ENCODE results near the gene PREX1.
"Not testable (repeated sequence)": the region's sequence is repeated elsewhere in the genome, so short reads cannot be mapped to it uniquely, and the experiment has no call there.

PREX1 gene

GRCh38 chr20:48827855-48828733 is at the start of gene PREX1:
PREX1 (minus strand) TSS chr20:48827999; CDS start chr20:48827860, 139 bp downstream.
- DNase-seq (ENCODE audit: low spot score): no peak

GRCh38 chr20:48877304-48877703 is 49.5 kb upstream of the PREX1 start:
- DNase-seq (ENCODE audit: low spot score): no peak

DNA sequence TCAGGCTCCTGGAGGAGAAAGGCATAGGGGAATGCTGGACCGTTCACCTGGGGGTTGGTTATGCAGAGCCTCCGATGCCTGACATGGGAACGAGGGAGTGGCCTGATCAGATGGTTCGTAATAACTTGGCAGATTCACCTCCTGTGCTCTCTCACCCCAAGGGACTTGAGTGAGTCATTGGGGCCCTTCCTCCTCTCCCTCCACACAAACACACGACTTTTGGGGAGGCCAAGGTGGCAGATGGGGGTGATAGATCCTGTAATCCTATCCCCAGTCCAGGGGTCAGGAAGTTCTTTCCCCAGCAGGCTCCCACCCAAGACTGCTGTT is 48.1 kb upstream of the PREX1 start:
- no peak for DNase-seq (ENCODE audit: low spot score)

DNA sequence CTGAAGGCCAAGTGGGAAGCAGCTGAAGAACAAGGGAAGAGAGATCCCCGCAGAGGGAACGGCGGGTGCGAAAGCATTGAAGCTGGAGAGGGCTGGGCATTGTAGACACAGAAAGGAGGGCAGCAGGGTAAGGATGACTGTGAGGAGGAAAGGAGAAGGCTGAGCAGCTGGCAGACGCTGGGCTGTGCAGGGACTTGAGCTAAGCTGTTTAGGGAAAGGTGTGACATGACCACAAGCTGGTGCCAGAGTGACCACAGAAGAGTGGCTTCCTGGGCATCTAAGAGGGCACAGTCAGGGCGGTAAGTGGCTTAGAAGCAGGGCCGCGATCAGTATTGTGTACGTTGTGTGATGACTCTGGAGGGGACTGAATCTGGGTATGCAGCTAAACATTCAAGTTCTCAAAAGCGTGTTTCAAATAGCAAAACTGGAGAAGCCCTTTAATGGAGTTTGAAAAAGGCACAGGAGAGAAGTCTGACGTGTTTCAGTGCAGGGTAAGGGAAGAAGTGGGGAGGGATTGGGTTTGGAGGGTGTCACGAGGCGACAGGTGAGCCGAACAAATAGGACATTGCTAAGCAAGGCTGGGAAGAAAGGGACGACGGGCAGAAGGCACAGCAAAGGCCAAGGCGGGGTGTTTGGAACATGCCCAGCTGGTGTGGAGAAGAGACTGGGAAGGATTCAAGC is 47.6 kb upstream of the PREX1 start:
- no peak for DNase-seq (ENCODE audit: low spot score)

DNA sequence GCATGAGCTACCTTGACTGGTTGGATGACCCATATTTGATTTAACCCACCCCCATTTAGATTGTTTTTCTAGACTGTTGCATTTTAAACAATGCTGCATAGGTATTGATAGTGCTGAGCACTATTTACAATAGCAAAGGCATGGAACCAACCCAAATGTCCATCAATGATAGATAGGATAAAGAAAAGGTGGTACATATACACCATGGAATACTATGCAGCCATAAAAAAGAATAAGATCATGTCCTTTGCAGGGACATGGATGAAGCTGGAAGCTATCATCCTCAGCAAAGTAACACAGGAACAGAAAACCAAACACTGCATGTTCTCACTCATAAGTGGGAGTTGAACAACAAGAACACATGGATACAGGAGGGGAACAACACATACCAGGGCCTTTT is 41.6 kb upstream of the PREX1 start:
- not testable (repeated sequence) for DNase-seq (ENCODE audit: low spot score)

DNA sequence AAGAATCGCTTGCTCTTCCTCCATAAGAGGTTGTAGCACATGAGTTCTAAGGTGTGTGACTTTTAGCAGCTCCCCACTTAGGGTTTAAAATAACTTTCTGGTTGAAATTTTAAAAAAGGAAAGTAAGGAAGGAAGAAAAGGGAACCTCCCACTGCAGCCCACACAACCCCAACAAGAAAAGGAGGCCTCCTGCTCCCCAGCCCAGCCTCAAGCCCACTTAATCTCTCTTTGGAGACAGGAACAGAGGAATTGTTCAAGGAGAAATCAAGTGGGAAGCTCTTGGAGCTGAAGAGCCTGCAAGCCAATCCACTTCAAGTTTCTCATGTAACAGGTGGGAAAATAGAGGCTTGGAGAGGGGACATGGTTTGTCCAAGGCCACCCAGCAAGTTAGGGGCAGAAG is 39.1 kb upstream of the PREX1 start:
- DNase-seq (ENCODE audit: low spot score): no peak

- DNase-seq (ENCODE audit: low spot score): no peak
Observed at GRCh38 chr20:48864738-48865318, 37.0 kb upstream of the PREX1 start.

- no peak for DNase-seq (ENCODE audit: low spot score)
Observed at GRCh38 chr20:48864254-48864653, 36.5 kb upstream of the PREX1 start.

DNA sequence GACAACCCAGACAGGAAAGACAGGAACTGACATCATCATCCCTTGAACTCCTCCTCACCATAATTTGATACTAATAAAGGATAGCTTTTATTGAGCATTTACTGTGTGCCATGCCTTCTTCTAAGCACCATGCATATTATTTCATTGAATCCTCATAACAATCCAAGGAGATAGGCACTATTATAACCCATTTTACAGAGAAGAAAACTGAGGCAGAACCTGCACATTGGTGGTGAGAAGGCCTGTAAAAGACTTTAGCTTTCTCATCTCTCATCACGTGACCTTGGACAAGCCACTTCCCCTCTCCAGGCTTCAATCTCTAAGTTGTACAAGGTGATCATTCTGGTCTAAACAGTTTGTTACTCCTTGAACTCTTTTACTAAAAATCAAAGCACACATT is 34.5 kb upstream of the PREX1 start:
- DNase-seq (ENCODE audit: low spot score): no peak

GRCh38 chr20:48861444-48861843 is 33.6 kb upstream of the PREX1 start:
- DNase-seq (ENCODE audit: low spot score): no peak

DNA sequence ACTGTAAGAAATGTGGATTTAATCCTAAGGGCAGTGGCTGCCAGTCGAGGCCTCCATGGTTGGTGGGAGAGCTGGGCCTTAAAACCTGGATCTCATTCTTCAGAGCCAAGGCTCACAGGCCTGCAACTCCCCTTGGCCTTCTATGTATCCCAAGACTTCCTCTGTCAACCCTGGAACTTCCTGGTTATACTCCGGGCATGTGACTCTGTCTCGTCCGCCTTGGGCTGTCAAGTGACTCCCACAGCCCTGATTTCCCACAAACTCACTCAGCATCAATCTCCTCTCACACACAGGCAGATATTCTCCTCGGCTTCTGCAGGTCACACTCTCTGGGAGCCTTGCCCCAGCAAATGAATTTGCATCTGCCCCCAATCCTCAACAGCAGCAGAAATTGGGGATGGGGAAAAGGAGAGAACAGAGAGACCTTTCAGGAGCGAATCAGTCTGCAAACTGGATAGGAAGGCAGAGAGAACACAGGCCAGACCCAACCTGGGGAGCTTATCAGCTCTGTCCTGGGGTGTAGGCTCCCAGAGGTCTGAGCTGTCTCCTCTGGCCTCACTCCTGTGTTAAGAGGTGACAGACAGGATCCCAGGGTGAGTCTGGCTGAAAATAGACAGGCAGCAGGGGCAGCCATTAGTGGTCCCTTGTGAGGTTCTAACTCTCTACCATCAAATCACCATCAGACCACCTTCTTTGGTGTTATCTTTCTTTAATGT is 30.4 kb upstream of the PREX1 start:
- DNase-seq (ENCODE audit: low spot score): no peak

- no peak for DNase-seq (ENCODE audit: low spot score)
Observed at GRCh38 chr20:48856130-48856529, 28.3 kb upstream of the PREX1 start.

GRCh38 chr20:48855046-48855445 is 27.2 kb upstream of the PREX1 start:
- DNase-seq (ENCODE audit: low spot score): no peak

- no peak for DNase-seq (ENCODE audit: low spot score)
Observed at GRCh38 chr20:48852609-48853008, 24.8 kb upstream of the PREX1 start.

GRCh38 chr20:48851579-48851978 is 23.8 kb upstream of the PREX1 start:
- DNase-seq (ENCODE audit: low spot score): no peak

DNA sequence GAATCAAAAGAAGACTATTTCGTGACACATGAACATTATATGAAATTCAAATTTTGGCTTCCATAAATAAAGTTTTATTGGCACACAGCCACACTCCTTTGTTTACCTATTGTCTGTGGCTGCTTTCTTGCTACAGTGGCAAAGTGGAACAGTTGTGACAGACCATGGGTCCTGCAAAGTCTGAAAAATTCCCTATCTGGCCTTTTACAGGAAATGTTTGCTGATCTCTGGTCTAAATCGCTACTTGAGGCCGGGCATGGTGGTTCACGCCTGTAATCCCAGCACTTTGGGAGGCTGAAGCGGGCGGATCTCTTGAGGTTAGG is 23.1 kb upstream of the PREX1 start:
- DNase-seq (ENCODE audit: low spot score): no peak

GRCh38 chr20:48850257-48850976 is 22.6 kb upstream of the PREX1 start:
- DNase-seq (ENCODE audit: low spot score): no peak

DNA sequence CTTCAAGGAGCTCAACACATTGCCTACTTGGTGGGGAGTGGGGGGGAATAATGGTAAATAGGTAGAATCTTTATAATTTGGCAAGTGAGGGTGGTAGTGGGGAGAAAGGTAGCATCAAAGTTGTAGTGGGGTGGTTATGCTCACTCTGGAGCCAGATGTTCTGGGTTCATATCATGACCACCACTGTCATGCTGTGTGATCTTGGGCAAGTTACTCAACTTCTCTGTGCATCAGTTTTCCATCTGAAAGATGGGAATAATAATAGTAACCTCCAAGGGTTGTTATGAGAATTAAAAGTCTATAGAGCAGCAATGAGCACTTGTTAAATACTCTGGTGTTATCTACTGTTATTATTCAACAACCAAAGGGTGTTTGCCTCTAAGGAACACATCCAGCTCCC is 22.0 kb upstream of the PREX1 start:
- DNase-seq (ENCODE audit: low spot score): no peak

DNA sequence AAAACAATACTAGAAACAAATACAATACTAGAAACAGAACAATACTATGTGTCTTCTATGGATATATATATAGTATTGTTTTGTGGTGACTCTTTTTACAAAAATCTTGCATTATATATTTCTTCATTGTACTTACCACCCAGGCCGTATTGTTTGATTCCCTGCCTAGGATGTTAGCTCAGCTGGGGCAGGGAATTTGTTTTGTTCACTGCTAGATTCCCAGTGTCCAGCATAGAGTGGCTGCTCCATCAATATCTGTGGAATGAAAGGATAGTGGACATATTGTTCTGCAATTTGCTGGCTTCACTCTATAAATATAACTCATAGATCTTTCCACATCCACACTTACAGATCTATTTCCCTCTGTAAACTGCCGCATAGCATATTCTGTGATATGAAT is 21.5 kb upstream of the PREX1 start:
- DNase-seq (ENCODE audit: low spot score): no peak

GRCh38 chr20:48847498-48848205 is 19.9 kb upstream of the PREX1 start:
- DNase-seq (ENCODE audit: low spot score): no peak

Data from hematopoietic multipotent progenitor cell treated with erythropoietin and hydrocortisone succinate and interleukin-3 and kit ligand, for 17 days (in vitro differentiated cells).